GM18517 (cell line): Measurements from ENCODE around the gene ANKRD42.
"Not testable (repeated sequence)": the region's sequence is repeated elsewhere in the genome, so short reads cannot be mapped to it uniquely, and the experiment has no call there.

ENCODE experiments used
- ATAC-seq: cut with Tn5 transposase; IDR thresholded peaks from one replicate; pipeline ENCODE4 v1.9.1; 2021; ENCODE audit warnings: mild to moderate bottlenecking, moderate library complexity; ENCODE audit not compliant: unreplicated experiment

Gene ANKRD42

GRCh38 chr11:83172551-83172950 lies 21.0 kb upstream of the ANKRD42 start:
- ATAC-seq, result no peak

GRCh38 chr11:83174008-83174407 lies 19.5 kb upstream of the ANKRD42 start:
- no peak for ATAC-seq

- no peak for ATAC-seq
These were observed 17.7 kb upstream of the ANKRD42 start for GRCh38 chr11:83175815-83176214.

- no peak for ATAC-seq
These were observed 11.7 kb upstream of the ANKRD42 start for GRCh38 chr11:83181815-83182214.

GRCh38 chr11:83185767-83186166 lies 7.7 kb upstream of the ANKRD42 start:
- ATAC-seq, result no peak

GRCh38 chr11:83187465-83187864 lies 6.0 kb upstream of the ANKRD42 start:
- ATAC-seq, result no peak

- no peak for ATAC-seq
These were observed 2.0 kb upstream of the ANKRD42 start for GRCh38 chr11:83191491-83191890.

- no peak for ATAC-seq
These were observed 1.5 kb upstream of the ANKRD42 start for GRCh38 chr11:83191986-83192385.

GRCh38 chr11:83192606-83193245 lies 786 bp upstream of the ANKRD42 start:
- ATAC-seq, result no peak

- peak; percentile 47 for ATAC-seq
These were observed 1.0 kb downstream of the ANKRD42 start for GRCh38 chr11:83194281-83195142.

GRCh38 chr11:83195143-83195466 lies 1.6 kb downstream of the ANKRD42 start:
- ATAC-seq, result no peak

GRCh38 chr11:83195649-83196048 lies 2.1 kb downstream of the ANKRD42 start:
- ATAC-seq, result no peak

GRCh38 chr11:83200035-83200434 lies 6.5 kb downstream of the ANKRD42 start:
- no peak for ATAC-seq

- ATAC-seq, result no peak
These were observed 12.2 kb downstream of the ANKRD42 start for GRCh38 chr11:83205608-83206185.

- no peak for ATAC-seq
These were observed 12.7 kb downstream of the ANKRD42 start for GRCh38 chr11:83206221-83206620.

GRCh38 chr11:83206771-83207382 lies 13.4 kb downstream of the ANKRD42 start:
- ATAC-seq, result not testable (repeated sequence)

- no peak for ATAC-seq
These were observed 25.6 kb downstream of the ANKRD42 start for GRCh38 chr11:83219095-83219494.

- ATAC-seq, result no peak
These were observed 26.7 kb downstream of the ANKRD42 start for GRCh38 chr11:83220260-83220659.

- no peak for ATAC-seq
These were observed 28.2 kb downstream of the ANKRD42 start for GRCh38 chr11:83221694-83222093.

GRCh38 chr11:83222499-83222898 lies 29.0 kb downstream of the ANKRD42 start:
- no peak for ATAC-seq

- no peak for ATAC-seq
These were observed 29.9 kb downstream of the ANKRD42 start for GRCh38 chr11:83223457-83223856.

- ATAC-seq, result no peak
These were observed 42.3 kb downstream of the ANKRD42 start for GRCh38 chr11:83235825-83236224.
